HEK293 (cell line): ENCODE data around the gene ASTN2.

Experiments used
- KLF16 ChIP-seq: fragments of 450-650 bp; formaldehyde crosslinking; IDR thresholded peaks from 2 replicates; pipeline ENCODE4 v1.5.1; 2017; ENCODE audit warnings: missing biosample characterization, missing genetic modification characterization
- RBAK ChIP-seq: fragments of 450-650 bp; formaldehyde crosslinking; IDR thresholded peaks from 2 replicates; pipeline ENCODE4 v1.5.1; 2016; ENCODE audit warnings: missing biosample characterization, missing genetic modification characterization
- REST ChIP-seq: fragments of 450-650 bp; formaldehyde crosslinking; IDR thresholded peaks from 2 replicates; pipeline ENCODE4 v1.5.1; 2016; ENCODE audit warnings: missing biosample characterization, missing genetic modification characterization
- WT1 ChIP-seq: fragments of 450-650 bp; formaldehyde crosslinking; IDR thresholded peaks from 2 replicates; pipeline ENCODE4 v1.5.1; 2016; ENCODE audit warnings: missing biosample characterization, missing genetic modification characterization
- ZBTB21 ChIP-seq: fragments of 450-650 bp; formaldehyde crosslinking; IDR thresholded peaks from 2 replicates; pipeline ENCODE4 v1.5.1; 2017; ENCODE audit warnings: missing biosample characterization, missing genetic modification characterization
- ZBTB7A ChIP-seq: fragments of 450-650 bp; formaldehyde crosslinking; IDR thresholded peaks from 2 replicates; pipeline ENCODE4 v1.5.1; 2016; ENCODE audit warnings: low read depth, missing biosample characterization, missing genetic modification characterization
- ZFP3 ChIP-seq: fragments of 450-650 bp; formaldehyde crosslinking; IDR thresholded peaks from 2 replicates; pipeline ENCODE4 v1.5.1; 2016; ENCODE audit warnings: low read depth, missing biosample characterization, missing genetic modification characterization
- ZFP37 ChIP-seq: fragments of 450-650 bp; formaldehyde crosslinking; IDR thresholded peaks from 2 replicates; pipeline ENCODE4 v1.5.1; 2016; ENCODE audit warnings: missing biosample characterization, missing genetic modification characterization
- ZNF274 ChIP-seq, 2 experiments: fragments of 200-500 bp in 1 of 2; fragments of 450-650 bp in 1 of 2; sonication (Bioruptor generic) in 1 of 2; formaldehyde crosslinking in 1 of 2; IDR thresholded peaks; 2 replicates each; pipeline versions ENCODE4 v1.5.1 to v1.6.1; 2014 to 2016; ENCODE audit warnings: borderline replicate concordance in 1 of 2, inconsistent platforms in 1 of 2, low read length in 1 of 2, missing biosample characterization in 1 of 2, missing genetic modification characterization in 1 of 2
- ZNF366 ChIP-seq: fragments of 450-650 bp; formaldehyde crosslinking; conservative IDR thresholded peaks from 2 replicates; pipeline ENCODE4 v1.5.1; 2016; ENCODE audit warnings: missing biosample characterization, missing genetic modification characterization
- ZNF529 ChIP-seq: fragments of 450-650 bp; formaldehyde crosslinking; IDR thresholded peaks from 2 replicates; pipeline ENCODE4 v1.5.1; 2017; ENCODE audit warnings: missing genetic modification characterization, missing biosample characterization; ENCODE audit not compliant: insufficient replicate concordance
- TF ChIP-seq, protein P1 (sequence below): fragments of 450-650 bp; formaldehyde crosslinking; IDR thresholded peaks from 2 replicates; pipeline ENCODE4 v1.5.1; 2016; ENCODE audit warnings: missing biosample characterization, missing genetic modification characterization
- TF ChIP-seq, protein P2 (sequence below): fragments of 450-650 bp; formaldehyde crosslinking; IDR thresholded peaks from 2 replicates; pipeline ENCODE4 v1.5.1; 2016; ENCODE audit warnings: missing biosample characterization, missing genetic modification characterization, low read depth
- TF ChIP-seq, protein P3 (sequence below): fragments of 450-650 bp; formaldehyde crosslinking; IDR thresholded peaks from 2 replicates; pipeline ENCODE4 v1.5.1; 2017; ENCODE audit warnings: missing biosample characterization, missing genetic modification characterization

- TF ChIP-seq, protein P1, sequence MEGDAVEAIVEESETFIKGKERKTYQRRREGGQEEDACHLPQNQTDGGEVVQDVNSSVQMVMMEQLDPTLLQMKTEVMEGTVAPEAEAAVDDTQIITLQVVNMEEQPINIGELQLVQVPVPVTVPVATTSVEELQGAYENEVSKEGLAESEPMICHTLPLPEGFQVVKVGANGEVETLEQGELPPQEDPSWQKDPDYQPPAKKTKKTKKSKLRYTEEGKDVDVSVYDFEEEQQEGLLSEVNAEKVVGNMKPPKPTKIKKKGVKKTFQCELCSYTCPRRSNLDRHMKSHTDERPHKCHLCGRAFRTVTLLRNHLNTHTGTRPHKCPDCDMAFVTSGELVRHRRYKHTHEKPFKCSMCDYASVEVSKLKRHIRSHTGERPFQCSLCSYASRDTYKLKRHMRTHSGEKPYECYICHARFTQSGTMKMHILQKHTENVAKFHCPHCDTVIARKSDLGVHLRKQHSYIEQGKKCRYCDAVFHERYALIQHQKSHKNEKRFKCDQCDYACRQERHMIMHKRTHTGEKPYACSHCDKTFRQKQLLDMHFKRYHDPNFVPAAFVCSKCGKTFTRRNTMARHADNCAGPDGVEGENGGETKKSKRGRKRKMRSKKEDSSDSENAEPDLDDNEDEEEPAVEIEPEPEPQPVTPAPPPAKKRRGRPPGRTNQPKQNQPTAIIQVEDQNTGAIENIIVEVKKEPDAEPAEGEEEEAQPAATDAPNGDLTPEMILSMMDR (tag by site-specific recombination) = no peak
- TF ChIP-seq RBAK = no peak
- TF ChIP-seq, protein P2, sequence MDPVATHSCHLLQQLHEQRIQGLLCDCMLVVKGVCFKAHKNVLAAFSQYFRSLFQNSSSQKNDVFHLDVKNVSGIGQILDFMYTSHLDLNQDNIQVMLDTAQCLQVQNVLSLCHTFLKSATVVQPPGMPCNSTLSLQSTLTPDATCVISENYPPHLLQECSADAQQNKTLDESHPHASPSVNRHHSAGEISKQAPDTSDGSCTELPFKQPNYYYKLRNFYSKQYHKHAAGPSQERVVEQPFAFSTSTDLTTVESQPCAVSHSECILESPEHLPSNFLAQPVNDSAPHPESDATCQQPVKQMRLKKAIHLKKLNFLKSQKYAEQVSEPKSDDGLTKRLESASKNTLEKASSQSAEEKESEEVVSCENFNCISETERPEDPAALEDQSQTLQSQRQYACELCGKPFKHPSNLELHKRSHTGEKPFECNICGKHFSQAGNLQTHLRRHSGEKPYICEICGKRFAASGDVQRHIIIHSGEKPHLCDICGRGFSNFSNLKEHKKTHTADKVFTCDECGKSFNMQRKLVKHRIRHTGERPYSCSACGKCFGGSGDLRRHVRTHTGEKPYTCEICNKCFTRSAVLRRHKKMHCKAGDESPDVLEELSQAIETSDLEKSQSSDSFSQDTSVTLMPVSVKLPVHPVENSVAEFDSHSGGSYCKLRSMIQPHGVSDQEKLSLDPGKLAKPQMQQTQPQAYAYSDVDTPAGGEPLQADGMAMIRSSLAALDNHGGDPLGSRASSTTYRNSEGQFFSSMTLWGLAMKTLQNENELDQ (tag by site-specific recombination) = no peak
- TF ChIP-seq REST (tag by site-specific recombination) = no peak
- TF ChIP-seq KLF16 (tag by site-specific recombination) = no peak
- no peak for TF ChIP-seq ZFP3 (tag by site-specific recombination)
- no peak for TF ChIP-seq ZBTB21
- no peak for TF ChIP-seq ZNF529 (tag by site-specific recombination)
- no peak for TF ChIP-seq ZBTB7A (tag by site-specific recombination)
- TF ChIP-seq ZNF366 (tag by site-specific recombination) = no peak
- TF ChIP-seq, protein P3, sequence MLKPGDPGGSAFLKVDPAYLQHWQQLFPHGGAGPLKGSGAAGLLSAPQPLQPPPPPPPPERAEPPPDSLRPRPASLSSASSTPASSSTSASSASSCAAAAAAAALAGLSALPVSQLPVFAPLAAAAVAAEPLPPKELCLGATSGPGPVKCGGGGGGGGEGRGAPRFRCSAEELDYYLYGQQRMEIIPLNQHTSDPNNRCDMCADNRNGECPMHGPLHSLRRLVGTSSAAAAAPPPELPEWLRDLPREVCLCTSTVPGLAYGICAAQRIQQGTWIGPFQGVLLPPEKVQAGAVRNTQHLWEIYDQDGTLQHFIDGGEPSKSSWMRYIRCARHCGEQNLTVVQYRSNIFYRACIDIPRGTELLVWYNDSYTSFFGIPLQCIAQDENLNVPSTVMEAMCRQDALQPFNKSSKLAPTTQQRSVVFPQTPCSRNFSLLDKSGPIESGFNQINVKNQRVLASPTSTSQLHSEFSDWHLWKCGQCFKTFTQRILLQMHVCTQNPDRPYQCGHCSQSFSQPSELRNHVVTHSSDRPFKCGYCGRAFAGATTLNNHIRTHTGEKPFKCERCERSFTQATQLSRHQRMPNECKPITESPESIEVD = no peak
- no peak for TF ChIP-seq ZNF274 (IDR thresholded peaks at IDR 0.05; ENCODE audit: low read length)
- no peak for TF ChIP-seq ZNF274 (tag by site-specific recombination; IDR thresholded peaks at IDR 0.05; ENCODE audit: borderline replicate concordance)
- no peak for TF ChIP-seq ZFP37 (tag by site-specific recombination)
- TF ChIP-seq WT1 (tag by site-specific recombination) = no peak
Measured at GRCh38 chr9:117434566-117434965, 19.7 kb upstream of the ASTN2 start.
